Neural cell (in vitro differentiated cells): ENCODE measurements around the gene SIL1. TPM values are rescaled to one million over a fixed set of nuclear protein-coding genes. Genes with fewer than 3 reads are reported as not detected.
"Not testable (repeated sequence)": the region's sequence is repeated elsewhere in the genome, so short reads cannot be mapped to it uniquely, and the experiment has no call there.

Experiments
- H2AFZ ChIP-seq: fragments of 200-600, 300-800 bp; sonication (generic), shearing (Covaris generic); 2 replicates; pipeline ENCODE4 v1.6.0; 2014; ENCODE audit warnings: low read depth, mild to moderate bottlenecking, antibody characterized with exemption, low read length, moderate library complexity
- H3F3A ChIP-seq: fragments of 200-600 bp; shearing (Covaris generic); 2 replicates; pipeline ENCODE4 v1.6.1; 2016; ENCODE audit warnings: mild to moderate bottlenecking, moderate library complexity, mixed read lengths, antibody characterized with exemption, low read length; ENCODE audit not compliant: insufficient read depth, poor library complexity, severe bottlenecking
- H3K27ac ChIP-seq: fragments of 200-600, 300-800 bp; sonication (generic), shearing (Covaris generic); 2 replicates; pipeline ENCODE4 v1.5.1; 2014; ENCODE audit warnings: mild to moderate bottlenecking, low read length, moderate library complexity
- H3K27me3 ChIP-seq: fragments of 300-800, 200-600 bp; sonication (generic), shearing (Covaris generic); 2 replicates; pipeline ENCODE4 v1.6.0; 2014; ENCODE audit warnings: mild to moderate bottlenecking, low read depth, low read length, moderate library complexity; ENCODE audit not compliant: insufficient read depth
- H3K36me3 ChIP-seq: fragments of 300-800, 200-600 bp; sonication (generic), shearing (Covaris generic); 2 replicates; pipeline ENCODE4 v1.5.1; 2014; ENCODE audit warnings: mild to moderate bottlenecking, antibody characterized with exemption, low read length, moderate library complexity; ENCODE audit not compliant: insufficient read depth
- H3K4me2 ChIP-seq: fragments of 300-800, 200-600 bp; sonication (generic), shearing (Covaris generic); 2 replicates; pipeline ENCODE4 v1.6.0; 2014; ENCODE audit warnings: mild to moderate bottlenecking, low read length
- H3K4me3 ChIP-seq: fragments of 300-800, 200-600 bp; sonication (generic), shearing (Covaris generic); 2 replicates; pipeline ENCODE4 v1.5.1; 2014; ENCODE audit warnings: mild to moderate bottlenecking, low read length, moderate library complexity
- H3K79me2 ChIP-seq: fragments of 200-600 bp; shearing (Covaris generic); replicated peaks from 2 replicates; pipeline ENCODE4 v1.6.0; 2014; ENCODE audit warnings: mild to moderate bottlenecking, low read length, moderate library complexity; ENCODE audit not compliant: insufficient read depth
- H3K9ac ChIP-seq: fragments of 300-800, 200-600 bp; sonication (generic), shearing (Covaris generic); 2 replicates; pipeline ENCODE4 v1.6.1; 2016; ENCODE audit warnings: mild to moderate bottlenecking, low read length, mixed read lengths
- H3K9me2 ChIP-seq: fragments of 200-600 bp; shearing (Covaris generic); 2 replicates; pipeline ENCODE4 v1.6.1; 2016; ENCODE audit warnings: mild to moderate bottlenecking, low read length, mixed read lengths; ENCODE audit not compliant: insufficient read depth
- H3K9me3 ChIP-seq: fragments of 200-600, 300-800 bp; sonication (generic), shearing (Covaris generic); 2 replicates; pipeline ENCODE4 v1.6.1; 2016; ENCODE audit warnings: mild to moderate bottlenecking, mixed run types, low read length, moderate library complexity, mixed read lengths
- H4K20me1 ChIP-seq: fragments of 200-600 bp; shearing (Covaris generic); 2 replicates; pipeline ENCODE4 v1.6.1; 2016; ENCODE audit warnings: mild to moderate bottlenecking, mixed run types; ENCODE audit not compliant: insufficient read depth
- CTCF ChIP-seq: fragments of 450-650 bp; IDR thresholded peaks from 2 replicates; pipeline ENCODE4 v1.5.1; 2014; ENCODE audit warnings: antibody characterized with exemption, mild to moderate bottlenecking, moderate library complexity; ENCODE audit not compliant: poor library complexity, severe bottlenecking
- EP300 ChIP-seq: fragments of 450-650 bp; conservative IDR thresholded peaks from 2 replicates; pipeline ENCODE4 v1.6.1; 2014; ENCODE audit warnings: antibody characterized with exemption, mild to moderate bottlenecking, moderate library complexity; ENCODE audit not compliant: poor library complexity, severe bottlenecking
- EZH2 ChIP-seq: fragments of 200-600, 300-800 bp; shearing (Covaris generic), sonication (generic); IDR thresholded peaks from 2 replicates; pipeline ENCODE4 v1.6.1; 2014; ENCODE audit warnings: antibody characterized with exemption, low read length, borderline replicate concordance, mild to moderate bottlenecking; ENCODE audit not compliant: insufficient read depth, poor library complexity, severe bottlenecking
- MXI1 ChIP-seq: fragments of 450-650 bp; conservative IDR thresholded peaks from 2 replicates; pipeline ENCODE4 v1.6.1; 2014; ENCODE audit warnings: antibody characterized with exemption, mild to moderate bottlenecking; ENCODE audit not compliant: poor library complexity, severe bottlenecking
- POLR2AphosphoS5 ChIP-seq: IDR thresholded peaks from 2 replicates; pipeline ENCODE4 v1.6.1; 2012
- TAF1 ChIP-seq: IDR thresholded peaks from 2 replicates; pipeline ENCODE4 v1.6.1; 2012; ENCODE audit warnings: low read depth
- polyA plus RNA-seq: library from polyadenylated mRNA; depleted of rRNA; stranded (reverse); fragments of >200 nt; gene quantifications from 2 replicates; pipeline ENCODE4 v1.2.3, GENCODE V29; 2014

SIL1 gene
- polyA plus RNA-seq, 1 donor from 2014 or later, result 4.7 TPM

GRCh38 chr5:139075066-139076050 is 122.8 kb downstream of the SIL1 start:
- H3K9ac ChIP-seq, result no peak overlapping the region

GRCh38 chr5:139073956-139074355 is 124.2 kb downstream of the SIL1 start:
- not testable (repeated sequence) for H2AFZ ChIP-seq, H3K4me3 ChIP-seq

More at GRCh38 chr5:139075066-139076050, 122.8 kb downstream of the SIL1 start:
- no peaks in the 10 kb centered on the region for H3K79me2 ChIP-seq
- no peaks in the 10 kb centered on the region for H3K27me3 ChIP-seq
- no peaks in the 10 kb centered on the region for H4K20me1 ChIP-seq
- no peak overlapping the region for H3K27ac ChIP-seq
- no peak for TF ChIP-seq MXI1
- no peak for TF ChIP-seq POLR2AphosphoS5
- TF ChIP-seq CTCF, result no peak
- TF ChIP-seq EP300, result no peak
- no peak for TF ChIP-seq EZH2
- TF ChIP-seq TAF1, result no peak
- H3K4me2 ChIP-seq, result no peak overlapping the region
- no peaks in the 10 kb centered on the region for H3F3A ChIP-seq
- no peaks in the 10 kb centered on the region for H3K9me3 ChIP-seq
- H3K9me2 ChIP-seq, result no peaks in the 10 kb centered on the region
- H3K36me3 ChIP-seq, result no peaks in the 10 kb centered on the region
- no peak overlapping the region for H2AFZ ChIP-seq
- no peak overlapping the region for H3K4me3 ChIP-seq

GRCh38 chr5:139068494-139069151 is 129.5 kb downstream of the SIL1 start:
- H3K4me2 ChIP-seq, result no peak overlapping the region
- no peaks in the 10 kb centered on the region for H3F3A ChIP-seq
- no peaks in the 10 kb centered on the region for H3K36me3 ChIP-seq
- no peak overlapping the region for H3K9ac ChIP-seq
- H2AFZ ChIP-seq, result no peak overlapping the region
- no peaks in the 10 kb centered on the region for H4K20me1 ChIP-seq
- no peaks in the 10 kb centered on the region for H3K27me3 ChIP-seq
- no peaks in the 10 kb centered on the region for H3K9me3 ChIP-seq
- H3K79me2 ChIP-seq, result no peaks in the 10 kb centered on the region
- TF ChIP-seq POLR2AphosphoS5, result no peak
- no peak for TF ChIP-seq EP300
- no peak for TF ChIP-seq TAF1
- H3K9me2 ChIP-seq, result no peaks in the 10 kb centered on the region
- H3K4me3 ChIP-seq, result no peak overlapping the region
- no peak overlapping the region for H3K27ac ChIP-seq

More at GRCh38 chr5:139073956-139074355, 124.2 kb downstream of the SIL1 start:
- H3K4me2 ChIP-seq, H3K9ac ChIP-seq, H3K27me3 ChIP-seq, H3K36me3 ChIP-seq, H3F3A ChIP-seq, H4K20me1 ChIP-seq, H3K9me2 ChIP-seq, H3K79me2 ChIP-seq, H3K27ac ChIP-seq, H3K9me3 ChIP-seq: not testable (repeated sequence)
